GM21390 (cell line): ENCODE measurements around the gene NEGR1.

ENCODE experiments used
- ATAC-seq: cut with Tn5 transposase; IDR thresholded peaks from one replicate; pipeline ENCODE4 v1.9.1; 2021; ENCODE audit not compliant: unreplicated experiment

The NEGR1 gene

DNA sequence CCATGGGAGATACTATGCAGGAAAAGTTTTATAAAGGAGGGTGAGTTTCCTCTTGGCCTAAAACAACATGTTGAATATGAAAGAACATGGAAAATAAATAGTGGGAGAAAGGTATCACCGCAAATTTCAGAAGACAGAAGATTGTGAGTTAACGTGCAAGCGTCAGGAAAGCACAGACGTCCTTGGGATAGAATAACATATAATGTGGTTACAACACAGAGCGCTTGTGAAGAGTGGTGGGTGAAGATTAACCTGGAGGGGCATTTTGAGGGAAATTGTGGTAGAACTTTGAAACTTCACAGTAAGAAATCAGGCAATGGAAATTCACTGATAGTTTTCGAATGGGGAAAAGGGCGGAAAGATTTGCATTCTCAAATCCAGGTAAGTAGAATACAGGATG is 47.3 kb downstream of the NEGR1 start:
- ATAC-seq, result no peak

DNA sequence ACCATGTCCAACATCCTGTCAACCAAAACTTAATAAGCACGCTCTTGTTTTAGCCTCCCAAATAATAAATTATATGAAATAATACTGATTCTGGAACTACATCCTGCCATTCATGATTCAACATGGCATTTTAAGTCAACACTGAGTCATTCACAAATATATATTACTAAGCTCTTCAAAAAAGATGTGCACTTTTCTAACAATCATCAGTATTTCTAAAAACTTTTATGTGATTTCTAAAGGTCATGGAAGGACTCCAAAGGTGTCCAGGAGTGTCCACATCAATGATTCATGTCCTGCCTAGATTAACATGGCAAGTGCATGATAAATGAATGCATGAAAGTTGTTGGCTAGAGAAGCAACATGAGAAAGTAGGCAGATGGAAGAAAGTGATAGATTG is 51.6 kb downstream of the NEGR1 start:
- ATAC-seq, result no peak

DNA sequence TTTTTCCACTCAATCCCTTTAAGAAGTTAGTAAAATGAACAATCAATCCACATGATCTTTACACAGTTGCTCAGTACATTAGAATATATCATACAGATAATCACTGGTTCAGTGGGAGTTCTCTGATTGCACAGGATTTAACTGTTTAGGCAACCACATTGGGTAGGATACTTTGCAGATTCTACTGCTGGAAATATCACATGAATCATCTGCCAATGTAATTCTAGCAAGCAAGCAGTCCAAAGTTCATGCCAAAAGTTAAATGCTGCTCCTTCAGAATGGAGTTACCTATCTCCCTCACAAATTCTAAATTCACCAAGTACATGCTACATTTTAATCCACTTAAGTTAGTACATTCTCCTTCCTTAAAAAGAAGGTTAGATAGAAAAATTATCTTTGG is 52.4 kb downstream of the NEGR1 start:
- no peak for ATAC-seq

DNA sequence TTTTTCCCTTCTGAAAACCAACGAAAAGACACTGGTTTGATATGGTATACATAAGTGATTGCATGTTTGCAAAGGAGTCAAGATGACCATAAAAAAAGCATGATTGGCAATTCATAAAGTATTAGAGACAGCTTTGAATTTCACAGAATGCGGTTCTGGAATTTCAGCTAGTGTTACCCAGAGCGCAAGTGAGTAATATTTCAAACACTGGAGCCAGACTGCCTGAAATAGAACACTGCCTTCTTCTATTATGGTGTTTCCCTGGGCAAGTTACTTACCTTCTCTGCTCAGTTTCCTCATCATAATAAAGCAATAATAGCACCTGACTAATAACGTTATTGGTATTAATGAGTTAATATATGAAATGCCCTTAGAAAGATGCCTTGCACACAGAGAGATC is 54.7 kb downstream of the NEGR1 start:
- ATAC-seq, result no peak

DNA sequence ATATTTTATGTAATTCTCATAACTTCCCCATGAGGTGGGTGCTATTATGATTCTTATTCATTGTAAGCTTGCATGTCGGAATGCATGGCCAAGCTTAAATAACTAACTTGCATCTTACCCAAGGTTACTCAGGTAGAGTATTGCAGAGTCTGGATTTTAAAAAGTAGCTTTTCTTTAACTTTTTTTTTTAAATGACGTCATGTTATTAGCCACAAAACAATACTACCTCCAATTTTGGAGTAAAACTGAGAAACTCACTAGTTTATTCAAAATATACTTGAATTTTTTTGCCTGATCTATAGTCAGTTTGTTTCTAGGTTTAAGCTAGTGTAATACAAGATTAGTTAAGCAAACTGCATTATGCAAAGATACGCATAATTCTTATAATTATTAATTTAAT is 57.8 kb downstream of the NEGR1 start:
- ATAC-seq, result no peak

DNA sequence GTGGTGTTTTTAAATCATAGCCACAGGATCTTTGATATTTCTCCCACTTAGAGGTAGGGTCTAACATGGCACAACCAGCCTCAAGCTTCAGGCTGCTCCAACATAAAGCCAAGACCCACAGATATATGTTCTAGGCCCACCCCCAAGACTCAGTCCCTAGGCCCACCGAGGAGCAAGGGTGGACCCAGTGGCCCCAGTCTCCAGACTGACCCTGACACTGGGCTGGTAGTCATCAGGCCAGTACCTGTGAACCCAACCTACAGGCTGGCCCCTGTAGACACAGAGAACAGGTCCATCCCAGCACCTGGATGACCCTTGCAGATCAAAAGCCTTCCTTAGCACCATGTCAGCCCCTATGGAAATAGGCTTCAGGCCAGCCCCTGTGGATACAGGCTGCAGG is 60.5 kb downstream of the NEGR1 start:
- ATAC-seq, result no peak

DNA sequence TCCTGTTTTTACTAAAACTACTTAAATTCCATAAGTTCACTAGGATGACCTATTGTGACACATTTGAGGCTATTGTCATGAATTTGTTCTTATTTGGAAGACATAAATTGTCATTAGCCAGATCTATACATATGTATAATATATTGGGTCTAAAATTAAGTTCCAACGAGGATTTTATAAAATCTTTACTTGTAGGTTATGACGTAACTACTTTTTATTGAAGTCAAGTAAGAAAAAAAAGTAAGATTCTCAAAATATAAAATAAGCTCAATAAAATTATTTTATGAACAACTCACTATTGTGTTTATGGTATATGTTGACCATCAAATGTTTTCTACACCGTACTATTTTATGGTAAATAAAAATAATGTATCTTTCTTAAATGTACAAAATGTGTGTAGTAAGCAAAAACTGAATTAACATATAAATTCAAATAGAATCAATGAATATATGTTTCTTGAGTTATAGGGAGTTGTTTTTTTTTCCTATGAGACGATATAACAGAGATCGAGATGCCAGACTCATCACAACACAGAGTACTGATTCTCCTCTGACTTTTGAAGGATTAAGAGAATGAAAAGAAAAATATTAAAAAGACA is 64.1 kb downstream of the NEGR1 start:
- no peak for ATAC-seq

DNA sequence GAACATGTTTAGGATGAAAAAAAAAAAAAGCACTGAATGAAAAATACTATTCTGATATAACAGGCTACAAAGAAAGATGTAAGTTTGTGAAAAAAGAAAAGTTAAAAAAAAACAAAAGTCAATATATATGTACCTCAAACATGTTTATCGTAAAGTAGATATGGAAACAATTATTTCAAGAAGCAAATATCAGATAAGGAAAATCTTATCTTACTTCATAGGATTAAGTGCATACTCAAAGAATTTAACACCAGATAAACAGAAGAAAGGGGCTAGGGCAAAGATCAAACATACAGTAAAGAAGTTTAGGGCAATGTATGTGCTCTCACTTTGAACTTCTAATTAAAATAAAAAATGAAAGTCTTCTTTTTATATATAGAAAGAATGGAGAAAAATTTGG is 75.3 kb downstream of the NEGR1 start:
- ATAC-seq, result no peak

DNA sequence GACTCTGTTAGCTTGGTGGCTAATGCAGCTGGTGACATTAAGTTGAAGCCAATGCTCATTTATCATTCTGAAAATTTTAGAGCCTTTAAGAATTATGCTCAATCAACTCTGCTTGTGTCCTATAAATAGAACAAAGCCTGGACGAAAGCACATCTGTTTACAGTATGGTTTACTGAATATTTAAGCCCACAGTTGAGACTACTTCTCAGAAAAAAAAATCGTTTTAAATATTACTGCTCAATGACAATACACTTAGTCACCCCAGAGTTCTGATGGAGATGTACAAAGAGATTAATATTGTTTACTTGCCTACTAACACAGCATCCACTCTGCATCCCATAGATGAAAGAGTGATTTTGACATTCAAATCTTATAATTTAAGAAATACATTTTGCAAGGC is 79.6 kb downstream of the NEGR1 start:
- no peak for ATAC-seq

DNA sequence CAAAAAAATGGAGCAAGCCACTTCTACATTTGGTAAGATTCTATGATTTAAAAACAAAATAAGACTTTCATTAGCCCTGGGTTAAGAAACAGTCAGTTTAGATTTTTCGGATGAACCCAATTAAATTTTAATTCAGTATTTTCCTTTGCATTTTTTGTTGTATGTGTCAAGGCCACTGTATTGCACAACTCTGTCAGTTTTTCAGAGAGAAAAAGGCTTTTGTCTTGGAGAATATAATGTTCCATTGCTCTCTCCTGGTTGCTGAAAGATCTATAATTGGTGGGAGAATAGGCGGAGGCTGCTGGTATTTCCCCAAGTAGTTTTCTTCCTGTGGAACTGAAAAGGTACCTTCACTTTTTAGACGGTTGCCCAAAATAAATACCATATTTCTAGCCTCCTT is 84.6 kb downstream of the NEGR1 start:
- ATAC-seq, result no peak

DNA sequence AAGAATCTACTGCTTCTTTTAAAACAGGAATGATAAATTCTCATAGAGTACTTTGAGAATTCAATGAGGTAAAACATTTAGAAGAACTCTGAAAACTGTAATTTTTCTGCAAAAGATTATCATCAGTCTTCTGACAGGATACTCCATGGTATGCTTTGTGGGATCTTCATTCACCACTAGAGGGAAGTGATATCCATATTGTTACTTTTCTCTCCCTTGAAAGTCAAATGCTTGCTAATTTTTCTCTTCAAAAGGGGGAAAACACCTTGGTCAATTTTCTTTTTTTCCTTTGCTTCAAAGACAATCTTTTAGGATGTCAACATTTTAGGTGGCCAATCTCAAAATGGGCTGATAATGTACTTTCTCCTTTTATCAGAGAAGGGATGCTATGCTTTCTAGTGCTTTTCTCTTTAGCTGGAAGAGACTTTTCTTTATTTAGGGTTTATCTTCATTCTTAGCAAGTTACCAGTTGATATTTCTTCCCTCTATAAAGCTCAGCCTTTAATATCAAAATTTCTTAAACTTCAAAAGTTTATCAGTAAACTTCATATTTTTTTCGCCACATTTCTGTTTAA is 95.5 kb downstream of the NEGR1 start:
- ATAC-seq, result no peak

DNA sequence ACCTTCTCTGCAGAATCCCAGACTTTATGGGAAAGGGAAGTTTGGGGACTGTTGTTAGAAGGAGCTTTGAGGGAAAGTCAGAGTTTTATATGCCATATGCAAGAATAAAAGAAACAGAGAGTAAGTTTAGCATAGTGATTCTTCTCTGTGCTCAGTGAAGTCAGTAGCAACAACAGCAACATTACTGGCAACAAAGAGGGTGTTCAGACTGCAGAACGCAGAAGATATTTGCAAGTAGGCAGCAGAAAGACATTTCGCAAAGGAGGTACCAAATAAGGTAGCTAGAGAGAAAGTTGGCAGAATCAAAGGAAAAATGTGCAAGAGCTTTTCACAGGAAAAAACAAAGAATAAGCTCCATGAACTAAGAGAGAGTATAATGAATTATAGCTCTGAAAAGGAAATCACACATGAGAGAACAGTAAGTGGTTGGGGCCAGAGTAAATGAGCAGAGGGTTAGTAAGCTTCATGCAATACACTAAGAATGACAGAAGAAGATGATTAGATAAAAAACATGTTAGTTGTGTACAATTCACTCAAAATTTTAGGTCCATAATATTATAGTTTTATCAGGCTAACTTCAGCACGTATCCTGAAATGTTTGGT is 98.1 kb downstream of the NEGR1 start:
- ATAC-seq, result no peak

DNA sequence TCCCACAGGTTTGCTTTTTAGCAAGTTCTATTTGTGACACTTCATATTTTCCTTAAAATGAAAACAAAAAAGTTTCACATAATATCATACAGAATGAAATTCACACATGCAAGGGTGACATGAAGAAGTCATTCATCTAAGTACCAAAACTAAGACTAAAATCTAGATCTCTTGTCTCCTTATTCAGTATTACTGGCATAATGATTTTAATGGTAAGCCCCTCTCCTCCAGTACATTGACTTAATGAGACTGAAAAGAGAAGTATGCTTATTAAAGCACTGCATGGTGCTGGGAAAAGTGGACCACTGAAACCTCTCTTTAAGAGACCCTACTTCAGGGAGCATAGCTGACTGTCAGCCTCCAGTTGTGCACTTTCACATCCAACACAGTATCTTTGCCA is 99.5 kb downstream of the NEGR1 start:
- ATAC-seq, result no peak

DNA sequence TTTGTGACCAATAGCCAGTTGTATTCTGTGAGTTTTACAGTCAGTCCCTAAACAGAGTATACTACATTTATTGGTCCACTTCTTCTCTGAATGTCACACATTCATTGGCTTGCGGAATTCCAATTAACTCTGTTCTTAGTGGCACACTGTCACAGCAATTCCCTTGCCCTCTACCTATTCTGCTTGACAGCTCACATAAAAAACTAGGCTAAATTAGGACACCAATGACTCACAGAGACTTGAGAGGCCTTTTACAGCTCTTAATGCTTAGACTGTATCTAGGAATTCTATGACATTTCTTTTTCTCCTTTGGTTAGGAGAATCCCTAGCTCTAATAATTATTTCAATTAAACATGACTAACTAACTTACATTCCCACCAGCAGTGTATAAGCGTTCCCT is 104.1 kb downstream of the NEGR1 start:
- no peak for ATAC-seq

DNA sequence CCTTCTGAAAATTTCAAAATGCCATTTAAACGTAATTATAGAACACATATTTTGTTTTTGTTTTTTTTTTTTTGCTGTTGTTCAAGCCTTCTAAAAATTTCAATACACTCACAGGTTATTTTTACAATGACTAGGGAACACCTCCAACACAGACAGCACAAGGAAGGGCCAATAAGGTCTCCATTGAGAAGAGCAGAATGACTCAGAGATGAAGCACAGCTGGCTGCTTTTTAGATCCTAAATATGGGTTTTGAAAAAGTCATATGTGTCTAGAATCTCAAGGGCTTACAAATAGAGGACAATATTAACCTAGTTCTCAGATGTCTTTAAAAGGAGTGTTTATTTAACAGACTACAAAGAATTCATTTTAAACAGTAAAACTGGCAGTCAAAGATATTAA is 104.6 kb downstream of the NEGR1 start:
- ATAC-seq, result no peak

DNA sequence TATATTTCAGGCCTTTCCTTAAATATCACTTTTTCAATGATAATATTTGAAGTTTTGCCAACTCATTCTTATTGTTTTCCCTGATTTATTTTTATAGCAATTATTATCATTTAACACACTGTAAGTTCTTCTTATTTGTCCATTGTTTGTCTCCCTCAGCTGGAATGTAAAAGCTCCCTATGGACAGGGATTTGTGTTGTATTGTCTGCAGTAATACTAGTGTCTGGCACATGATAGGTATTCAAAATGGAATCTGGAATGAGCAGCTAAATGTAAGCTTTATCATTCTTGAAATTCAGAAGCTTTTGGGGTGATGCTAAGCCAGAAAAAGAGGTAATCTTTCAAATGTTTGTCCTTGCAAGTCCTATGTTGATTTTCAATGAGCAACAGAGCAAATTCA is 112.1 kb downstream of the NEGR1 start:
- no peak for ATAC-seq

DNA sequence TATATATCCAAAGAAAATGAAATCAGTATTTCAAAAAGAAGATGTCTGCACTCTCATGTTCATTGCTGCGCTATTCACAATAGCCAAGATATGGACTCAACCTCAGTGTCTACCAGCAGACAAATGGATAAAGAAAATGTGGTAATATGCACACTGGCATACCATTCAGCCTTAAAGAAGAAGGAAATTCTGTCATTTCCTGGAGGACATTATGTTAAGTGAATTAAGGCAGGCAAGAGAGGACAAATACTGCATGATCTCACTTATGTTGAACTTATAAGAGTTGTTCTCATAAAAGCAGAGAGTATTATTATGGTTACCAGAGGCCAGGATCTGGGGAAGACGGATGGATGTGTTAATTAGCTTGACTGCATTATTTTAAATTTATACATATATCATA is 115.9 kb downstream of the NEGR1 start:
- no peak for ATAC-seq

DNA sequence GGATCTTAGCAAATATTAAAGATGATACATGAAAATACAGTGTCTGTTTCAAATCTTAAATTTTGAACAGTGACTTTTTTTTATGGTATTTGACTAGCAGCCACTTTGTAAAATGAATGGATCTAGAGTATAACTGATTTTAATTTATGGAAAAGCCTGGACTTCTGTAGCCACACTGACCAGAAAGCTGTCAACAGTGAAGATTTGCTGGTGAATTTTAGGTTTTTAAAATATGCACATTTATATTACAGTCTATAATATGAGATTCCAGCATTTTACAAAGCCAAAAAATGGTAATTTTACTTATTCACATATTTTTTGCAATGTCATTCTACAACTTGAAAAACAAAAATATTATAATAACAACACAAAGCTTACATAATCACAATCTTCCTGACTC is 131.8 kb downstream of the NEGR1 start:
- no peak for ATAC-seq

DNA sequence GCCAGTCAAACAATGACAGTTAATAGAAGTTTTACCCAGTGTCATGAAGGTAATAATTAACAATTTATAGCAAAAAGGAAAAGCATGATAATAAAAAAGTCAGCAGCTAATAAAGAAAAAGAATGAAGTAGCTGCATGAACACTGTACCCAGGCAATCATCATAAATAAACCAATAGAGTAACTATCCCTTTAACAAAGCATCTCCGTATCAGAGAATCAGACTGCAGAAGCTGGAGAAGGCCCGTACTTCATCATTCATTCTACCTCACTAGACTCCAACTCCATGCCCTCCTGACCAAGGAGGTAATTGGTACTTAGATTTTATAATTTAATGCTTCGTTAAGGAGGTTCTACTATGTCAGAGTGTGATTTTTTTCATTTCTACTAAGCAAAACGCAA is 140.5 kb downstream of the NEGR1 start:
- no peak for ATAC-seq

DNA sequence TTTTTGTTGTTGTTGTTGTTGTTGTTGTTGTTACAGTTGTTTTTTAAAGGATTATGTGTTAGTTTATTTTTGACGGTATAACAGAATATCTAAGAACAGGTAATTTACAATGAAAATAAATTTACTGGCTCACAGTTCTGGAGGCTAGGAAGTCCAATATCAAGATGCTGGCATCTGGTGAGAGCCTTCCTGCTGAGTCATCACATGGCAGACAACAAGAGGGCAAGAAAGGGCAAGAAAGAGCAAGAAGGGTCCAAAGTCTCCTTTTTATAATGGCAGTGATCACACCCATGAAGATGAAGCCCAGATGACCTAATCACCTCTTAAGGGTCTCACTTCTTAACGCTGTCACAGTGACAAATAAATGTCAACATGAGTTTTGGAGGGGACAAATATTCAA is 142.1 kb downstream of the NEGR1 start:
- no peak for ATAC-seq

DNA sequence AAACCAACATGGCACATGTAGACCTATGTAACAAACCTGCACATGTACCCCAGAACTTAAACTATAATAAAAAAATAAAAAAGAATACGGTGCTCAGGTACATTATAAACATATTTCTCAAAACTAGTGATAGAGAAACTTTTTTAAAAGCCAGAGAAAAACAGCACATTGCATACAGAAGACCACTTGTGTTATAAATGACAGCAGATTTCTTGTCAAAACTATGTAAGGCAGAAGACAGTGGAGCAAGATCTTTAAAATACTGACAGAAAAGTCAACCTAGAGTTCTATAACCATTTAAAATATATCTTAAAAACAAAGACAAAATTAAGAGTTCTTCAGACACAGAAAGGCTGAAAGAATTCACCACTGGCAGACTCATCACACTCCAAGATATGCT is 144.7 kb downstream of the NEGR1 start:
- ATAC-seq, result no peak

DNA sequence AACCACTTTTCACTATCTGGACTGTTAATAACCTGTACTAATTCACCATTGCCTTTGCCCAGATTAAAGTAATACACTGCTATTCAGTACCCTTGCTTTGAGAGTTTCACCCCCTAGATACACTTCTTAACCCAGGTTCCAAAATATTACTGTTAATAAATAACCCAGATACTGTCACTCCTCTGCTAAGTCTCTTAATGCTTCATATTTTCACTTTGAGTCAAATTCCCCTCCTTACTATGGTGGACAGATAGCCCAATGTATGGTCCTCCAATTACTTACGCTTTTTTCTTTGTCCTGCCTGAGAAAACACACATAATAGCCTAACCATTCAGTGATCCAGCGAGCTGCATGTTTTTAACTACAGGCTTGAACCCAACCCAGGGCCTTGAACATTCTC is 152.5 kb downstream of the NEGR1 start:
- ATAC-seq, result no peak
